GM11168 (cell line): ENCODE results near the gene CDC34.

ENCODE experiments used
- in situ Hi-C: fragments of 300-500 bp; cut with MboI; formaldehyde crosslinking; loops from one replicate; pipeline ENCODE4 v1.12.0; 2022; ENCODE audit warnings: low sequenced_read_pairs; ENCODE audit not compliant: unreplicated experiment

The CDC34 gene

DNA sequence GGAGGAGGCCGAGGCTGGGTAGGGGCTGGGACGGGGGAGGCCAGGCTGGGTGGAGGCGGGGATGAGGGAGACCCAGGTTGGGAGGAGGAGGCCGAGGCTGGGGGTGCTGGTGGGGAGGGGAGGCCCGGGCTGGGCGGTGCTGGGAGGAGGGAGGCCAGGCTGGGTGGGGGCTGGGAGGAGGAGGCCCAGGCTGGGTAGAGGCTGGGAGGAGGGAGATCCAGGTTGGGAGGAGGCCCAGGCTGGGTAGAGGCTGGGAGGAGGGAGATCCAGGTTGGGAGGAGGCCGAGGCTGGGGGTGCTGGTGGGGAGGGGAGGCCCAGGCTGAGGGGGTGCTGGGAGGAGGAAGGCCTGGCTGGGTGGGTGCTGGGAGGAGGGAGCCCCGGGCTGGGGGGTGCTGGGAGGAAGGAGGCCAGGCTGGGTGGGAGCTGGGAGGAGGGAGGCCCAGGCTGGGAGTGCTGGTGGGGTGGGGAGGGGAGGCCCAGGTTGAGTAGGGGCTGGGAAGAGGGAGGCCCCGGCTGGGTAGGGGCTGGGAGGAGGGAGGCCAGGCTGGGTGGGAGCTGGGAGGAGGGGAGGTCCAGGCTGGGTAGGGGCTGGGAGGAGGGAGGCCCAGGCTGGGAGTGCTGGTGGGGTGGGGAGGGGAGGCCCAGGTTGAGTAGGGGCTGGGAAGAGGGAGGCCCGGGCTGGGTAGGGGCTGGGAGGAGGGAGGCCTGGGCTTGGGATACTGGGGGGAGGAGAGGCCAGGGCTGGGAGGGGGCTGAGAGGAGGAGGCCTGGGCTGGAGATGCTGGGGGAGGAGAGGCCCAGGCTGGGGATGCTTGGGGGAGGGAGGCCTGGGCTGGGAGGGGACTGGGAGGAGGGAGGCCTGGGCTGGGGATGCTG is 13.6 kb upstream of the CDC34 start:
- in situ Hi-C loops: no loop called here

DNA sequence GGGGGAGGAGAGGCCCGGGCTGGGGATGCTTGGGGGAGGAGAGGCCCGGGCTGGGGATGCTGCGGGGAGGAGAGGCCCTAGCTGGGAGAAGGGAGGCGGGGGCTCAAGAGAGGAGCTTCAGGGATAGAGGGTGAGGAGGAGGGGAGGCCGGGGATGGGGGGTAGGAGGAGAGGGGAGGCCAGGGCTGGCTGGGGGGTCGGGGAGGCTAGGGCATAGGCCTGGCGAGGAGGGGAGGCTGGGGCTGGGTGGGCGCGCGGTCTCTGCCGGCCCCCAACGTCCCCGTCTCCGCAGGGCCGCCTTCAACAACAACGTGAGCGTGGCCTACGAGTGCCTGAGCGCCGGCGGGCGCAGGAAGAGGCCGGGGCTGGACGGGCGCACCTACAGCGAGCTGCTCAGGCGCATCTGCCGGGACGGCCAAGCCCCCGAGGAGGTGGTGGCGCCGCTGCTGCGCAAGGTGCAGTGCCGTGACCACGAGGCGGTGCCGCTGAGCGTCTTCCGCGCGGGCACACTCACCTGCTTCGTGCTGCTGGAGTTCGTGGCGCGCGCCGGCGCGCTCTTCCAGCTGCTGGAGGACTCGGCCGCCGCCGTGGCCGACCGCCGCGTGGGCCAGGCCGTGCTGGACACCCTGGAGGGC is 12.8 kb upstream of the CDC34 start:
- in situ Hi-C loops: no loop called here

DNA sequence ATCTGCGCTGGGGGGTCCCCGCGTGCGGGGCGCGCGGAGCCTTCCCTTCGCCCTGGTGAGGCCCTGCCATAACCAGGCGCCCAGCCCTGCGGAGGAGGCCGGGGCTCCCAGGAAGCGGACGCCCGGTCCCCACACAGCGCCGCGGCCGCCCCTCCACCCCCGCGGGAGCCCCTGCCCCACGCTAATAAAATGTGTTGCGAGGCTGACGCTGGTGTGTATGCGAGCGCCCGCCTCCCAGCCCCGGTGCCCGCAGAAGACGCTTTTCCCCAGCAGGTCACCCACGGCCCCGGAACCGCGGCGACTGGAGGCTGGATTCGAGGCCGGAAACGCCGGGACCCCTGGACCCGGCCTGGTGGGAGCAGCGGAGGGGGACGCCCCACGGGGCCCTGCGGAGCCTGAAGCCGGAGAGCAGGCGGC is 12.1 kb upstream of the CDC34 start:
- in situ Hi-C loops: no loop called here

DNA sequence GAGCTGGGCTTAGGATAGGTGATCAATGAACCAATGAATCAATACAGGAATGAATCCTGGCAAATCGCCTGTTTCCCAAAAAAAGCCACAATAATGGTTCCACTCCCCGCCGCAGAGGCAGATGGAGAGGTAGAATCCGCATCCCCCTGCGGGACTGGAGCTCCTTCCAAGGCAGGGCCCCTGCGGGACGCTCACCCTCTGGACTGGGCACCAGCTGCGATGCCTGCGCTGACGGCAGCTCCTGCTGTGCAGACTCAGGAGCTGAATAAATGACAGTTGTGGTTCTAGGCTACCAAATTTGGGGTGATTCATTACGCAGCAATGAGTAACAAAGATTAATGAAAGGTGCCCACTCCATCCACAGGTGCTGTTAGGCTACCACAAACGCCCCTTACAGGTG is 8.8 kb upstream of the CDC34 start:
- in situ Hi-C loops: no loop called here

DNA sequence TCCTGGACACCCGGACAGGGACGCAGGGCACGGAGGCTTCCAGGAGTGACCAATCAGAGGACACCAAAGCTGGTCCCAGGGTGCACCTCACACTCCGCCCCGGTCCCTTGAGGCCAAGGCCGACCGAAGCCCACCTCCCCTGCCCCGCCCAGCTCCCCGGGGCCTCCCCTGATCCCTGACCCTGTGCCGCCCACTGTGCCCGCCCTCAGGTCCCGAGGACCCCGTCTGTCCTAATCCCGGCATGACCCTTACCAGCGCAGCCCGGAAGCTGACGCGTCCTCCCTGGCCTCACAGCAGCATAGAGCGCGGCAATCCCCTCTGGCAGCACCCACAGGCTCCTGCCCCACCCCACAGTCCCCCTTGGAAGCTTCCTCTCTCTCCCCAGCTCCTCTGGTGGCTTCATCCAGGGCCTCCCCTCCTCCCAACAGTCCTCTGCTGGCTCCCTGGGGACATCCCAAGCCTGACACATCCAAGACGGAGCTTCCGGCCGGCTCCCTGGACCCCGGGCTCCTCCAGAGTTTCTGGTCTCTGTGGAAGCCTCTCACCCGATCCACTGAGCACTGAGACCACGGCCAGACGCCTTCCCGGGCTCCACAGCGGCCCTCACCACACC is 7.4 kb upstream of the CDC34 start:
- in situ Hi-C loops: no loop called here

DNA sequence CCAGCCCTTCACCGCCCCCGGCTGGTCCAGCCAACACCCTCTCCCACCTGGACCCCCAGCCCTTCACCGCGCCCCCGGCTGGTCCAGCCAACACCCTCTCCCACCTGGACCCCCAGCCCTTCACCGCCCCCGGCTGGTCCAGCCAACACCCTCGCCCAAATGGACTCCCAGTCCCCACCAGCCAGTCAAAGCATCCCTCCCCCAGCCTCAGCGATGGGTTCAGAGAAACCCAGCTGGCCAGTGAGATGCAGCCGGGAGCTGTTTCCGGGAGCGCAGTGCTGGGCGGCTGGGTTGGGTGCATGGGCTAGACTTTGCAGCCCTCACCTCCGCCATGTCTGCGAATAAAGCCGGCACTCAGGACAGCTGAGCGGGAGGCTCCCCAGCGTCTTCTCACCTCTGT is 6.5 kb upstream of the CDC34 start:
- in situ Hi-C loops: no loop called here

DNA sequence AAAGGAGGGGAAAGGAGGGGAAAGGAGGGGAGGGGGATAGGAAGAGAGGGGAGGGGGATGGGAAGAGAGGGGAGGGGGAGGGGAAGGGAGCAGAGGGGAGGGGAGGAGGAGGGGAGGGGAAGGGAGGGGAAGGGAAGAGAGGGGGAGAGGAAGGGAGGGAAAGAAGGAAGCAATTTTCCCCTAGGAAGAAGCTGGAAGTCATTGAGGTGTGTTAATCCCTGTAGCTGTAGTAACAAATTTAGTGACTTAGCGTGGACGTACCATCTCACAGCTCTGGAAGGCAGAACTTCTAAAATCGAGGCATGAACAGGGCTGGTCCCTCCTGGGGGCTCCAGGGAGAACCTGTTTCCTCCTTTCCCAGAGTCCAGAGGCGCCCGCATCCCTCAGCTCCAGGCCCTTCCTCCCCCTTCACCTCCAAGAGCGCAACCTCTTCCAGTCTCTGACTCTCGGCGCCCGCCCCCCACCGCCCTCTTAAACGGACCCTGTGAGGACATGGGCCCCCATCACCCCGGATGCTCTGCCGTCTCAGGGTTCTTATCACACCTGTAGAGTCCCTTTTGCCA is 5.6 kb upstream of the CDC34 start:
- in situ Hi-C loops: no loop called here

DNA sequence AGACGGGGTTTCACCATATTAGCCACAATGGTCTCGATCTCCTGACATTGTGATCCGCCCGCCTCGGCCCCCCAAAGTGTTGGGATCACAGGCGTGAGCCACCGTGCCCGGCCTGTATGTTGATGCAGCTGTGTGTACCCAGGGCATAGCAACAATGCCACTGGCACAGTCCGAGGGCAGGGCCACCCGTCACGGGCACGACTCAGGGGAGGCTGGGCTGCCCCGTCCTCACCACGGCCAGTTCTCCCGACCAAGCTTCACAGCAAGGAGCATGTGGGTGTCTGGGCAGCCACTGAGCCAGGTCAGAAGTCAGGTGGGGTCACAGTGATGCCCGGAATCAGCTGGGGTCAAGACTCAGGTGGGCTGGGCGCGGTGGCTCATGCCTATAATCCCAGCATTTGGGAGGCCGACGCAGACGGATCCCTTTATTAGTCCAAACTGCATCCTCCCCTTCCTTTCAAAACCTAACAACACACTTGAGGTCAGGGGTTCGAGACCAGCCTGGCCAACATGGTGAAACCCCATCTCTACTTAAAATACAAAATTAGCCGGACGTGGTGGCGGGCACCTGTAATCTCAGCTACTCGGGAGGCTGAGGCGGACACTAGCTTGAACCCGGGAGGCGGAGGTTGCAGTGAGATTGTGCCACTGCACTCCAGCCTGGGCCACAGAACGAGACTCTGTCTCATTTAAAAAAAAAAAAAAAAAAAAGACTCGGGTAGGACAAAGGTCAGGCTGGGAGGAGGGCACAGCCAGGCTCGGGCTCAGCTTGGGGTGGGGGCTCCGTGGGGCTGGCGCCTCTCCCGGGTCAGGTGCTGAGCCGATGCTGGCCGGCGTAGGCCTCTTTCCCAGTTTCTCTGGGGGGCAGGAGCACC is 1.2 kb upstream of the CDC34 start:
- in situ Hi-C loops: no loop called here

DNA sequence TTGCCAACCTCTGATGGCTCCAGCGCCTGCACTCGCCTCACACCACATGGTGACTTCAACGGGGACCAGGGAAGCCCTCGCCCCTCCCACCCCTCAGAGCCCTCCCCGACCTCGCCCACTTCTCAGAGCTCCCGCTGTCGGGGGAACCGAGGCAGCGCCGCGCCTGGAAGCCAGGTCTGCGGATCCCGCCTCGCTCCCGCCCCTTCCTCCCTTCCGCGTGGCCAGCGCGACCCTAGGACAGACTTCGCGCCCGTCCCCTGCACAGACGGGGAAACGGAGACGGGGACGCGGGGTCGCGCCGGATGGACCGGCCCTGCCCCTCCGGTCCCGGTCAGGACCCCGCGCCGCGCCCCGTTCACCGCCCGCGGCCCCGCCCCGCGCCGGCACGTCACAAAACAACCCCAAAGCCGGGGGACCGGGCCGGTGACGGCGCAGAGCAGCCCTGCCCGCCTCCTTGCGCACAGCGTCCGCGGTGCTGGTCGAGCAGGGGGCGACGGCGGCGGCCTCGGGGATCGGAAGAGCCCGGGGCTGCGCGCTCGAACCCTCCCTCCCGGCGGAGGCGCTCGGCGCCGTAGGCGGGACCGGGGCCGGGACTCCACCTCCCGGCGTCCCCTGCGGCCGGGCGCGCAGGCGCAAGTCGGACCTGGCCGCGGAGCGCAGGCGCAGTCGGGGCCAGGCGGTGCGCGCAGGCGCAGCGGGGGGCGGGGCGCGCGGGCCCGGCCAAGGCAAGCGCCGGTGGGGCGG is 379 bp upstream of the CDC34 start:
- in situ Hi-C loops: no loop called here

DNA sequence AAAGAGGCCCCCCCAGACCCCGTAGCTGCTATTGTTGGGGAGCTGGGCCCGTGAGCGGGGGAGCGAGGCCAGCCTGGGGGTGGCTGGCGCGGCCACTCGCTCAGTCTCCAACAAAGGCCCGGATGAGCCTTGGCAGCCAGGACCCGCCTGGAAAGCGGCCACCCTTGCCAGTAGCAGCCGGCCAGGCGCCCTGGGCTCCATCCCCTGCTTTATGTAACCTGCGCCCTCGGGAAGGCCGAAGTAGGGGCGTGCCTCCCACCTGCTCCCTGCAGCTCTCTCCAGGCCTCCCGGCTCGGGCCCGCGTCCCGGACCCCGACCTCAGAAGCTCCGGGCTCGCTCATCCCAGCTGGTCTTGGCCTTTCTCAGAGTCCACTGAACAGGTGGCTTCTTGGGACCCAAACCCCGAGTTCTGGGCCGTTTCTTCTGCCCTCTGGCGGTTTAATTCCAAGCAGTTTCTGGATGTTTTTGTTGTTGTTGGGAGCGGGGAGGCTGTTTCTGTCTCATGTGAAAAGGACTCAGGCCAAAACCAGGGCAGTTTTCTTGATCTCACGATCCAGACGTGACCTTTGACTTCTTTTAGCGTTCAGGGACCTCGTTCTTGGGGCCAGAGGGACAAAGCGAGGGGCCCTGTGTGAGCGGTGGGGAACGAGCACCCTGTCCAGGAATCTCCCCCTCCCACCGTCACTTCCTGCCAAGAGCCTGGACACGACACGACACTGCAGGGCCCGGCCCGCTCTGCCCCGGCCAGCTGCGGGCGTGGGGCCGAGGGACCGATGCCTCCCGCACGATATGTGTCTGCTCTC is 1.2 kb downstream of the CDC34 start:
- in situ Hi-C loops: no loop called here

DNA sequence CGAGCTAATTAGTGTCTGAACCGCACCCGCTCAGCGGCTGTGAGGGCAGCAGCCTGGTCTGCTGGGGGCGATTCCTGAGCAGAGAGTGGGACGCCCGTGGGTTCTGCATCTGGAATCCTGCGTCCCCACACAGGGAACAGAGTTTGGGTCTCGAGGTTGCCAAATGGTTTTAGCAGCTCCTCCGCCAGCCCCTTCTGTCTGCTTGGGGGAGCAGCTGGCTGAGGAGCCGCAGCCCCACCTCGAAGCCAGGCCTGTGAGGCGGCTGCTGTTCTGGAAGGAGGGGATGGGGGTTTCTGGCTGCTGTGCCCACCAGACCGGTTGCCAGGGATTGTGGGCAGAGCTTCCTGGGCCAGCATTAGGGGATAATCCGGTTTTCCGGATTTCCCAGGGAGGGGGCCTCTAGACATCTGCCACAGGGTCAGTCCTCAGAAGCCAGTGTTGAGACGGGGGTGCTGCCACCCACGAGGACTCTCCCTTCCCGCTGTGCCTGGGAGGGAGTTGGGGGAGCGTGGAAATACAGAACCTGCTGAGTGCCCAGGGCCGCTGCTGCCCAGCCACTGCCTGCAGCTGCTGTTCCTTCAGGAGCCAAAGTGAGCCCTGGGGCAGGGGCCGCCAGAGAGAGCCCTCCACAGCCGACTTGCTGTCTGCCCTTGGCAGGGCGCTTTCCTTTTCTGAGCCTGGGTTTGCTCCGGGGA is 2.0 kb downstream of the CDC34 start:
- in situ Hi-C loops: no loop called here

DNA sequence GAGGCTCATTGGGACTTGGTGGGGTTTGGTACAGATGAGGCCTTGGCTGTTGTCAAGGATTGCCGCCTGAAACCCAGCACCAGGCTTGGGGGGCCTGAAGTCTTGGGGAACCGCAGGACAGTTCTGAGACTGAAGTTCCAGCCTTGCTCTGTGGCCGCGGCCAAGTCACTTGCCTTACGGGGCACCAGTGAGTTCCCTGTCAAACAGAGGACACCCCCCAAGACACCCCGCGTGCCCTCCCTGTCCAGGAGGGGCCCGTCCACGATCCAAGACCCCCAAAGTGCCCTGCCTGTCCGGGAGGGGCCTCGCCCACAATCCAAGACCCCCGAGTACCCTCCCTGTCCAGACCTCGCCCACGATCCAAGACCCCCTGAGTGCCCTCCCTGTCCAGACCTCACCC is 2.5 kb downstream of the CDC34 start:
- in situ Hi-C loops: no loop called here

DNA sequence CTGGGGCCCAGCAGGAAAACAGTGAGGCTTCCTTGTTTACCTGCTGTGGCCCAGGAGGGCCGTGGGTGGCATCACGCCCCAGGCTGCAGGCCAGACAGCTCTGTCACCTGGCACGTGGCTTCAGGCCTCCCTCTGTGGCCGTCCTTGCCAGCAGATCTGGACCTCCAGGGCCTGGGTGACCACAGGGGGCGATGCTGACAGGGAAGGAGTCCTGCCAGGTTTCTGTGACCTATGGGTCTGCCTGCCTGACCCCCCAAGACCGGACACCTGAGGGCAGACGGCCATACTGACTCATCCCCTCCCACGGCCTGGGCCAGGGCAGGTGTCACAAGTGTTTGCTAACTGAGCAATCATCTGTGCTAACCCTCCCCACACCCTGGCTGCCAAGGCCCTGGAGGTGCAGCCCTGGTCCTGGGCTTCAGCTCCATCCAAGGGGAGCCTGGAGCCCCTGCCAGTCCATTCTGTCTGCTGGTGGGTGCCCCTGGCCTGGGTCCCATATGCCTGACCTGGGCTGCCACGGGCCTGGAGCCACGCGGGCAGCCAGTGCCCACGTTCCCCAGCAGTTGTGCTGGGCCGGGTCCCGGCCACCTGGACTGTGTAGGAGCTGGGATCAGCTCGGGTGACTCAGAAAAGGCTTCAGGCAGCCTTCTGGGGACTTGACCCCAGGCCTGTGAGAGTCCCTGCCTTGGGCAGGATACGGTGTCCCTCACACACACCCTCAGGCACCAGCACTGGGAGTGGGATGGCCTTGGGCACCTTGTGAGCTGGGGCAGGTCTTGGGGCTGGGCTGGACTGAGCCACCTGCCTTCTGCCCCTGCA is 3.7 kb downstream of the CDC34 start:
- in situ Hi-C loops: no loop called here

DNA sequence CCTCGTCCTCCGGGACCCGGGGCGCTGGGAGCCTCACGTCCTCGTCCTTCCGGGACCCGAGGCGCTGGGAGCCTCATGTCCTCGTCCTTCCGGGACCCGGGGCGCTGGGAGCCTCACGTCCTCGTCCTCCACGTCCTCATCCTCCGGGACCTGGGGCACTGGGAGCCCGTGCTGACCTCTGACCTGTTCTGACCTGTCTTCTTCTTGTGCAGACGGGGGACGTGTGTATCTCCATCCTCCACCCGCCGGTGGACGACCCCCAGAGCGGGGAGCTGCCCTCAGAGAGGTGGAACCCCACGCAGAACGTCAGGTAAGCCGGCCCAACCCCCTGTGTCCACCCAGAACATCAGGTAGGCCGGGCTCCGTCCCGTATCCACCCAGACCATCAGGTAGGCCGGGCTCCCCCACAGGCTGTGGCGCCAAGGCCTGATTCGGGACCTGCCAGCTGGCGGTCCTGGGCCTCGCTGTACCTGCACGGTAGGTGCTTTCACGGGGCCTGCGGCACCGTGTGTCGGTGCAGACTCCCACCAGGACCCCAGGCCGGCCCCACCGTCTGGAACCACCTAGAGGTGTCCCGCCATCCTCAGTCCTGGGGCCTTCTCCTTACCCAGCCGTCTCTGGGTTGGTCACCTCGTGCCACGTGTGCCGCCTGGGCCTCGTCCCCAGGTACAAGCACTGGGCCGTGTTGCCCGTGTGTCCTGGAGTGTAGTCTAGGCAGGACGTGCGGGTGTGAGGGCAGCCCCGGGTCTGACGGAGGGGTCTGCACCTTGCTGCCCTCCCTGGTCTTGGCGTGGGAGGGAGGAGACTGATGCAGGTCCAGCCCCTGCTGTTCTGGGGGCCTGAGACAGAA is 4.7 kb downstream of the CDC34 start:
- in situ Hi-C loops: no loop called here

DNA sequence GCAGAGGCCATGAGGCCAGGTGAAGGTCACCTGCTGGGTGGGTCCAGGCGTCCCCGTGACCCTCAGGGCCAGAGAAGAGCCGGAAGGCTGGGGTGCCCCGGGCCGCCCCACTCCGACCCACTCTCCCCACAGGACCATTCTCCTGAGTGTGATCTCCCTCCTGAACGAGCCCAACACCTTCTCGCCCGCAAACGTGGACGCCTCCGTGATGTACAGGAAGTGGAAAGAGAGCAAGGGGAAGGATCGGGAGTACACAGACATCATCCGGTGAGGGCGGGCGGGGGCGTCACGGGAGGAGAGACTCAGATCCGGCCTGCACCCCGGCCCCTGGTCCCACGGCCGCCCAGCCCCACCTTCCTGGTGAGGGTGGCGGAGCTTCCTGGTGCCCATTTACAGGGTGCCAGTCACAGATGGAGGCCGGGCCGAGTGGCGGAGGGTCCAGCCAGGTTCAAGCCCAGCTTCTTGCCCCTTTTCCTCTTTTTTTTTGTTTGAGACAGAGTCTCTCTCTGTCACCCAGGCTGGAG is 5.4 kb downstream of the CDC34 start:
- in situ Hi-C loops: no loop called here
